ENCODE results near the gene EYS.

- no peak for TF ChIP-seq EP300 (IDR thresholded peaks at IDR 0.05)
- no peak for TF ChIP-seq CTCF (IDR thresholded peaks at IDR 0.05)
Observed at GRCh38 chr6:63998991-63999390, 1708.0 kb downstream of the EYS start.
